ENCODE results near the gene NOP10. TPM values are rescaled to one million over a fixed set of nuclear protein-coding genes. Genes with fewer than 3 reads are reported as not detected.

Gene NOP10
- total RNA-seq, 1 experiment from 2014 or later, result 448 TPM

Small RNAs within 50 kb of the gene (small RNA-seq; reads per million reads assigned to genes)
- gene MIR1233-1 (not detected), gene RF00019 (not detected)

Other genes with a start within 250 kb of the NOP10 start
- 33.4 and 42.6 TPM in 2 replicates for gene EMC7, start 241.3 kb downstream of the NOP10 start, total RNA-seq (2014; rRNA removed; shearing (Covaris generic); ENCODE audit: low replicate concordance)
- 5.2 and 6.4 TPM in 2 replicates for gene PGBD4, start 241.1 kb downstream of the NOP10 start, total RNA-seq (2014; rRNA removed; shearing (Covaris generic); ENCODE audit: low replicate concordance)
- gene KATNBL1, start 133.0 kb downstream of the NOP10 start, total RNA-seq (2014; rRNA removed; shearing (Covaris generic); ENCODE audit: low replicate concordance), result 29.0 and 61.3 TPM in 2 replicates
- 94.0 and 217 TPM in 2 replicates for gene EMC4, start 118.1 kb downstream of the NOP10 start, total RNA-seq (2014; rRNA removed; shearing (Covaris generic); ENCODE audit: low replicate concordance)
- 1.3 and 1.6 TPM in 2 replicates for gene SLC12A6, start 5.4 kb downstream of the NOP10 start, total RNA-seq (2014; rRNA removed; shearing (Covaris generic); ENCODE audit: low replicate concordance)
- gene NUTM1, start 179 bp upstream of the NOP10 start, total RNA-seq (2014; rRNA removed; shearing (Covaris generic); ENCODE audit: low replicate concordance), result not detected in 2 replicates
- gene LPCAT4, start 24.1 kb upstream of the NOP10 start, total RNA-seq (2014; rRNA removed; shearing (Covaris generic); ENCODE audit: low replicate concordance), result 37.6 and 40.8 TPM in 2 replicates
- gene GOLGA8A, start 94.7 kb upstream of the NOP10 start, total RNA-seq (2014; rRNA removed; shearing (Covaris generic); ENCODE audit: low replicate concordance), result 4.7 and 8.0 TPM in 2 replicates
- 96.7 and 186 TPM in 2 replicates for gene GOLGA8B, start 240.5 kb upstream of the NOP10 start, total RNA-seq (2014; rRNA removed; shearing (Covaris generic); ENCODE audit: low replicate concordance)

All from Karpas-422 (cell line).